GM23248 (cell line): Measurements from ENCODE around the gene ZBTB40. TPM values are rescaled to one million over a fixed set of nuclear protein-coding genes. Genes with fewer than 3 reads are reported as not detected.

Experiments used
- DNase-seq: peaks from one replicate; pipeline ENCODE4 v3.0.0-alpha.2; 2015
- H2AFZ ChIP-seq: fragments of 200-600 bp; sonication (generic); 2 replicates; pipeline ENCODE4 v1.6.1; 2016; ENCODE audit warnings: antibody characterized with exemption
- H3F3A ChIP-seq: fragments of 200-600 bp; sonication (generic); 2 replicates; pipeline ENCODE4 v1.6.1; 2016; ENCODE audit warnings: mild to moderate bottlenecking, antibody characterized with exemption, mixed run types; ENCODE audit not compliant: insufficient read depth
- H3K27ac ChIP-seq: fragments of 200-600 bp; sonication (generic); 2 replicates; pipeline ENCODE4 v1.5.1; 2016; ENCODE audit warnings: mild to moderate bottlenecking
- H3K27me3 ChIP-seq: fragments of 200-600 bp; sonication (generic); replicated peaks from 2 replicates; pipeline ENCODE4 v1.6.1; 2016; ENCODE audit warnings: mild to moderate bottlenecking; ENCODE audit not compliant: insufficient read depth
- H3K36me3 ChIP-seq: fragments of 200-600 bp; sonication (generic); 2 replicates; pipeline ENCODE4 v1.6.1; 2016; ENCODE audit warnings: low read depth, mild to moderate bottlenecking
- H3K4me1 ChIP-seq: fragments of 200-600 bp; sonication (generic); 2 replicates; pipeline ENCODE4 v1.6.1; 2016; ENCODE audit warnings: mild to moderate bottlenecking; ENCODE audit not compliant: insufficient read depth
- H3K4me2 ChIP-seq: fragments of 200-600 bp; sonication (generic); one replicate; pipeline ENCODE4 v1.6.1; 2016; ENCODE audit warnings: mild to moderate bottlenecking; ENCODE audit not compliant: unreplicated experiment
- H3K4me3 ChIP-seq: fragments of 200-600 bp; sonication (generic); 2 replicates; pipeline ENCODE4 v1.5.1; 2016; ENCODE audit warnings: mild to moderate bottlenecking
- H3K79me2 ChIP-seq: fragments of 200-600 bp; sonication (generic); 2 replicates; pipeline ENCODE4 v1.6.1; 2016; ENCODE audit warnings: mild to moderate bottlenecking; ENCODE audit not compliant: insufficient read depth
- H3K9ac ChIP-seq: fragments of 200-600 bp; sonication (generic); 2 replicates; pipeline ENCODE4 v1.6.1; 2016; ENCODE audit warnings: mild to moderate bottlenecking
- H3K9me2 ChIP-seq: fragments of 200-600 bp; sonication (generic); 2 replicates; pipeline ENCODE4 v1.6.1; 2016; ENCODE audit warnings: mixed run types, mild to moderate bottlenecking, moderate library complexity; ENCODE audit not compliant: insufficient read depth
- H3K9me3 ChIP-seq: fragments of 200-600 bp; sonication (generic); one replicate; pipeline ENCODE4 v1.6.1; 2017; ENCODE audit warnings: low read depth
- H4K20me1 ChIP-seq: fragments of 200-600 bp; sonication (generic); 2 replicates; pipeline ENCODE4 v1.6.0; 2016; ENCODE audit not compliant: insufficient read depth
- EZH2 ChIP-seq: fragments of 200-600 bp; sonication (generic); IDR thresholded peaks from 2 replicates; pipeline ENCODE4 v1.6.1; 2018; ENCODE audit warnings: antibody characterized with exemption, mild to moderate bottlenecking; ENCODE audit not compliant: insufficient read depth, poor library complexity, severe bottlenecking
- EZH2phosphoT487 ChIP-seq: fragments of 200-600 bp; sonication (generic); IDR thresholded peaks from 2 replicates; pipeline ENCODE4 v1.6.1; 2018; ENCODE audit warnings: antibody characterized with exemption, moderate library complexity, mild to moderate bottlenecking, low read depth; ENCODE audit not compliant: insufficient read depth
- WGBS, 2 experiments: methylation state at CpG; one replicate each; pipeline ENCODE4 v1.1.6; 2015 to 2017; ENCODE audit warnings: low lambda C conversion rate in 2 of 2, low coverage in 1 of 2; ENCODE audit errors: missing lambda C conversion rate in 2 of 2; 5-methylcytosine and 5-hydroxymethylcytosine counted together
- in situ Hi-C: fragments of 300-500 bp; cut with MboI; formaldehyde crosslinking; loops from 2 replicates; pipeline ENCODE4 v1.15.0; 2020
- polyA plus RNA-seq: library from polyadenylated mRNA; unstranded; fragments of >200 nt; fragmentation: Nextera tagmentation; extraction: Ambion mirVana; gene quantifications from 2 replicates; pipeline ENCODE4 v1.2.1, GENCODE V29; 2016
- total RNA-seq: library from RNA; depleted of rRNA; stranded (reverse); fragments of >200 nt; shearing (Covaris generic); gene quantifications from 2 replicates; pipeline ENCODE4 v1.2.3, GENCODE V29; 2014

ZBTB40 gene
- total and polyA plus RNA-seq, 2 experiments from 2014 or later = 3.3 to 8.1 TPM

DNA sequence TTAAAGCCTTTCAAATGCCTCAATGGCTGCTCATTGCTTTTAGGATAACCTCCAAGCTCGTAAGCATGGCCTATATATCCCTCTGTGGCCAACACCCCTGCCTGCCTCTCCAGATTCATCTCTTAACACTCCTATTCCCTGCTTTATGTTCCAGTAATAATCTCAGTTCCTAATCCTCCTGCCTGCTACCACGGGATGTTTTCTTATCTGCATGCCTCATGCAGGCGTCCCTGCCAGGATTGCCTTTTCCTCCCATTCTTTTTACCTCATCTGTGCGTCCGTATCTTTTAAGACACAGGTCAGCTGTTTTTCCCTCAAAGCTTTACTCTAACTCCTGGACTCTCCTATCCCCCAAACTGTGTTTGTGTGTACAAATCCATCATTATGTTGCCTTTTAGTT, 36.1 kb downstream of the ZBTB40 start:
- TF ChIP-seq EZH2phosphoT487 (no peak), EZH2 (no peak)
- Histone ChIP-seq H3K9me3 (no peaks in the 10 kb centered on the region), H3K36me3 (0 out of 2 replicates have a peak, but pooled peaks cover under 1% of the 10 kb centered on the region), H3K4me2 (no peak overlapping the region), H3F3A (no peaks in the 10 kb centered on the region), H3K9me2 (no peaks in the 10 kb centered on the region), H3K27me3 (no peaks in the 10 kb centered on the region), H4K20me1 (no peaks in the 10 kb centered on the region; the same call in 1 of the 2 replicates), H2AFZ (no peak overlapping the region), H3K27ac (no peak overlapping the region), H3K4me1 (no peaks in the 10 kb centered on the region), H3K9ac (no peak overlapping the region), H3K79me2 (peaks cover 58% of the 10 kb centered on the region), H3K4me3 (no peak overlapping the region)
- DNase-seq = no peak
- 92 to 96% methylated on average over 5 of the region's 5 CpGs for WGBS, 2 experiments
- in situ Hi-C loops = no loop called here

DNA sequence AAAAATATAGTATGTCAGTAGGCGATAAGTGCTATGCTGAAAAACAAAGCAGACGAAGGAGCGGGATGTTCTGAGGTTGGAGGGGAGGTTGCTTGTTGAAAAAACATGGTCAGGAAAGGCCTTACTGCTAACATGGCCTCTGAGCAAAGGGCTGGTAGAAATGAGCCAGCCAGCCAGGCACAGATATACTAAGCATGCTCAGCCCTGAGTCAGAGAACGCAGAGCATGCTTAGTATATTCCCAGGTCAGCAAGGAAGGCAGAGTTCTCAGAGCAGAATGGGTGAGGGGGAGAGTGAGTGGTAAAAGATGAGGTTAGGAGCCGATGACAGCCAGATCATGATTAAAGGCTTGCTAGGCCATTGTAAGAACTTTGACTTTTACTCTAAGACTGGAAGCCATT, 36.7 kb downstream of the ZBTB40 start:
- Histone ChIP-seq H3K27me3 (no peaks in the 10 kb centered on the region), H2AFZ (no peak overlapping the region), H3K4me2 (no peak overlapping the region), H4K20me1 (no peaks in the 10 kb centered on the region; the same call in 1 of the 2 replicates), H3K36me3 (0 out of 2 replicates have a peak, but pooled peaks cover 4% of the 10 kb centered on the region), H3K4me1 (no peaks in the 10 kb centered on the region), H3F3A (no peaks in the 10 kb centered on the region), H3K4me3 (no peak overlapping the region), H3K79me2 (peaks cover 54% of the 10 kb centered on the region), H3K9me3 (no peaks in the 10 kb centered on the region), H3K9me2 (no peaks in the 10 kb centered on the region), H3K9ac (no peak overlapping the region), H3K27ac (no peak overlapping the region)
- 88 to 92% methylated on average over 5 of the region's 5 CpGs for WGBS, 2 experiments
- in situ Hi-C loops = no loop called here
- peak; percentile 5 for DNase-seq
- TF ChIP-seq EZH2phosphoT487 = no peak
- TF ChIP-seq EZH2 = no peak

GRCh38 chr1:22489278-22489677, 37.6 kb downstream of the ZBTB40 start:
- Histone ChIP-seq H3K4me1 (no peaks in the 10 kb centered on the region), H3K36me3 (0 out of 2 replicates have a peak, but pooled peaks cover 4% of the 10 kb centered on the region), H3K4me3 (no peak overlapping the region), H3K79me2 (peaks cover 44% of the 10 kb centered on the region), H3F3A (no peaks in the 10 kb centered on the region), H3K27ac (no peak overlapping the region), H3K9me2 (no peaks in the 10 kb centered on the region), H3K27me3 (no peaks in the 10 kb centered on the region), H3K9me3 (no peaks in the 10 kb centered on the region), H4K20me1 (no peaks in the 10 kb centered on the region; the same call in 1 of the 2 replicates), H3K4me2 (no peak overlapping the region), H3K9ac (no peak overlapping the region), H2AFZ (no peak overlapping the region)
- in situ Hi-C loops = no loop called here
- no peak for DNase-seq
- TF ChIP-seq EZH2 (no peak), EZH2phosphoT487 (no peak)
- 95% methylated on average over 6 of the region's 6 CpGs for WGBS, 2 experiments

GRCh38 chr1:22489823-22490222, 38.2 kb downstream of the ZBTB40 start:
- Histone ChIP-seq H3F3A (no peaks in the 10 kb centered on the region), H3K4me1 (no peaks in the 10 kb centered on the region), H4K20me1 (no peaks in the 10 kb centered on the region), H3K36me3 (0 out of 2 replicates have a peak, but pooled peaks cover 4% of the 10 kb centered on the region), H3K27ac (no peak overlapping the region), H3K9me2 (no peaks in the 10 kb centered on the region), H3K79me2 (peaks cover 39% of the 10 kb centered on the region), H3K9me3 (no peaks in the 10 kb centered on the region), H3K4me2 (no peak overlapping the region), H2AFZ (no peak overlapping the region), H3K4me3 (no peak overlapping the region), H3K27me3 (no peaks in the 10 kb centered on the region), H3K9ac (no peak overlapping the region)
- DNase-seq = no peak
- no peak for TF ChIP-seq EZH2
- in situ Hi-C loops = no loop called here
- WGBS, 2 experiments = 98% methylated on average over 6 of the region's 6 CpGs

DNA sequence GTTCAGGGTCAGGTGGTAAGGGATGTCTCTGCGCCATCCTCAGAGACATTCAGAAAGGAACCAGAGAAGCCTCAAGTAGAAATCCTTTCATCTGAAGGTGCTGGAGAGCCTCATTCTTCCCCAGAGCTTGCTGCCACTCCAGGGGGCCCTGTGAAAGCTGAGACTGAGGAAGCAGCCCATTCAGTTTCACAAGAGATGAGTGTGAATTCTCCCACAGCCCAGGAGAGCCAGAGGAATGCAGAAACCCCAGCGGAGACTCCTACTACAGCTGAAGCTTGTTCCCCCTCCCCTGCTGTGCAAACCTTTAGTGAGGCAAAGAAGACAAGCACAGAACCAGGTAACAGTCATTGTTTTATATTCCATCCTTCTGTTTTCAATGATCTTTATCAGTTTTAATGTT, 38.7 kb downstream of the ZBTB40 start:
- DNase-seq = no peak
- Histone ChIP-seq H3K79me2 (peaks cover 34% of the 10 kb centered on the region), H4K20me1 (no peaks in the 10 kb centered on the region), H3K4me1 (no peaks in the 10 kb centered on the region), H3K4me3 (no peak overlapping the region), H2AFZ (no peak overlapping the region), H3F3A (no peaks in the 10 kb centered on the region), H3K4me2 (no peak overlapping the region), H3K9me3 (no peaks in the 10 kb centered on the region), H3K36me3 (0 out of 2 replicates have a peak, but pooled peaks cover 4% of the 10 kb centered on the region), H3K9me2 (no peaks in the 10 kb centered on the region), H3K27me3 (no peaks in the 10 kb centered on the region), H3K27ac (no peak overlapping the region), H3K9ac (no peak overlapping the region)
- 98% methylated on average over 2 of the region's 2 CpGs for WGBS, 2 experiments
- in situ Hi-C loops = no loop called here
- TF ChIP-seq EZH2 (no peak), EZH2phosphoT487 (no peak)
